ENCODE measurements around the gene CTNNA1.
"Not testable (repeated sequence)": the region's sequence is repeated elsewhere in the genome, so short reads cannot be mapped to it uniquely, and the experiment has no call there.

CTNNA1 gene

DNA sequence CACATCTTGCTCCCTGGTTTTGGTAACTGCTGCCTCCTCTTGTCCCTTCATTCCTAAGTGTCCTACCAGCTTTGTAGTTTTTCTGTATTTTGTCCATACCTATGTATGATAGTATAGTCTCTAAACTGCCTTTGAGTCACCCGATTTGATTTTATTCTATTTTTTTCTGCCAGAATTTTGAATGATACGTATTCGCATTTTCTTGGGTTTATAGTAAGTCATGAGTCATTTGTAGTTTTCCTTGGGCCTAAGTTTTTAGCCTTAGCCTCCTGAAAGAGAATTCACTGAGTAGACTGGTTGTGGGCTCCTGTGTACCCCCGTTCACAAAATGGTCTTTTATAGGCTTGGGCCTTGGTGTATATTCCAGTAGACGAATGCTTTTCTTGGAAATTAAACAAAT, 62.3 kb downstream of the CTNNA1 start:
- DNase-seq: no peak

DNA sequence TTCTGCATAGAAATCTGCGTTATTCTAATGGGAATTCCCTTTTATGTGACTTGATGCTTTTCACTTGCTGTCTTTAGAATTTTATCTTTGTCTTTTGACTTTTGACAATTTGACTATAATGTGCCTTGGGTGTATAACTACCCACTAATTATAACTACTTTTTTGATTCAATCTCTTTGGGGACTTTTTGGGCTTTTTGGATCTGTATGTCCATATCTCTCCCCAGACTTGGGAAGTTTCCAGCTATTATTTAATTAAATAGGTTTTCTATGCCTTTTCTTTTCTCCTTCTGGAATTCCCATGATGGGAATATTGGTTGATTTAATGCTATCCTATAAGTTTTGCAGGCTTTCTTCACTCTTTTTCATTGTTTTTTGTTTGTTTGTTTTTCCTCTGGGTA, 64.0 kb downstream of the CTNNA1 start:
- DNase-seq: no peak

DNA sequence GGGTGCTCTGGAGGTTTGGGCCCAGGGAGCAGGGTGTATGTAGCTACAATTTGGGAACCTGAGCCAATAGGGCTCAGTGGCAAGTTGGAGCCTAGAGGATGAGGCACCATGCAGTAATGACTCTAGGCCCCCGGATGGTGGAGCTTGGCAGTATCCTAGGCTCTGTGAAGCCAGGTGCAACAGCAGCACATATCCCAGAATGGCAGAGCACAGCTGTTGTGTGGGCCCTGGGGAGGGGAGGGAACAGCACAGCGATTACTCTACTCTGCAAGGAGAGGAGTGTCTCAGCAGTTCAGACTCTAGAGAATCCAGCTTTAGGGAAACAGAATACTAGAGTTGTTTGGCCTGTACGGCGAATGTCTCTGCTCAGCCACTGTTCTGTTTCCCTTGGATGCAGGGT, 65.9 kb downstream of the CTNNA1 start:
- no peak for DNase-seq

DNA sequence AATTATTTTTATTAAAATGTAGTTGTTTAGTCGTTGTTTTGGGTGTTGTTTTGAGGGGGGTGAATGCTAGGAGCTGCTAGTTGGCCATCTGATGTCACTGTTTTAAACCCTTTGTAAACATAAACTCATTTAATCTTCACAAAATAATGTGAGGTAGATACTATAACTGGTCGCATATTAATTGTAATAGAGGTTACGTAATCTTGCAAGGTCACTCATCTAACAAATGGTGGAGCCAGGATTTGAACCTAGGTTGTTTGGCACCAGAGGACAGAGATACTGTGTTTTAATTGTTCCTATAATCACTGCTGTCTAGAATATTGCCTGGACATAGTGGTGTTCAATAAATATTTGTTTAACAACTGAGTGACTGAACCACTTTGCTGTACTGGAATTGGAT, 67.5 kb downstream of the CTNNA1 start:
- DNase-seq: no peak

DNA sequence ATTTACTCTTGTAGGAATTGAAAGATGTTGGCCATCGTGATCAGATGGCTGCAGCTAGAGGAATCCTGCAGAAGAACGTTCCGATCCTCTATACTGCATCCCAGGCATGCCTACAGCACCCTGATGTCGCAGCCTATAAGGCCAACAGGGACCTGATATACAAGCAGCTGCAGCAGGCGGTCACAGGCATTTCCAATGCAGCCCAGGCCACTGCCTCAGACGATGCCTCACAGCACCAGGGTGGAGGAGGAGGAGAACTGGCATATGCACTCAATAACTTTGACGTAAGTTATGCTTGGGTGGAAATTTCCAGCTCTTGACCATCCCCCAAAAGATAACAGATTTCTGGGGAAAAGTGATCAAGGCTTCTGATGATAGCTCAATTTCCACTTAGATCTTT, 71.3 kb downstream of the CTNNA1 start:
- DNase-seq: no peak

DNA sequence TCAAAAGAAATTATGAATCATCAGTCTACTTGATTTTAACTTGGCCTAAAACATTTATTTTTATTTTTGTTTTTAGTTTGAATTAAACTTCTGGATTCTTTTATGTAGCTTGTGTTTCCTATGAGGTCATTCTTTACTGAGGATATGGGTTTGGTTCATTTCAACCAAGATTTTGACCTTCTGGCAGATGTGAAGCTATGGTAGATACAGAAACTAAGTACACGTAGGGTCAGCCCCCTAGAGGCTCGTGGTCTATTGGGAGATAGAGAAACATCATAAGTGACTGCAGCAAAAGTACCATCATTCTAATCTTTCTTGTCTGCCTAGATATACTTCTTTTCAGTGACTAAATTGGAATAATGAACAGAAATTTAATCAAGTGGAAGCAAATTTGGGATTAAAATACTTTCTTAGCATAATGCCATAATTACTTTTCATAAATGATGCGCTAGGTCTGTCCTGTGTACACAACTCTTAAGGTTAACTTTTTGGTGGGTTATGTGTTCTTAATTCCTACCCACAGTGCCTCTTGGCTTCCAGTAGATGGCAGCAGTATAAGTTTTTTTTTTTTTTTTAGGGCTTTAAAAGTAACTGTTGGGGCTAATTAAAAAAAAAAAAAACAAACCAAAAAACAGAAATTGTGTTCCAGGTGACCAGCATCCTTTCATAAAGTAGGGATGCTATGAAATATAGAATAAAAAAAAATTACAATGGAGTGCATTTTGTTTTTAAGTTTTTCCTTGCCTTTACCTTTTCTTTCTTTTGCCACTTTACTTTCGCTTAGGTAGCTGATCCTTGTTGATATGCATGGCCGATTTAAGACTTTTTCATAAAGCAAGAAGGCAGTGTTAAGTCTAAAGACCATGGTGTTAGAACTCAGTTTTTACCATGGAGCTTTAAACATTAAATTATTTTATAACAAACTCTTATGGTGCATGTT, 72.0 kb downstream of the CTNNA1 start:
- peak in 2 of 4 experiments; percentile 28 to 46 for DNase-seq

DNA sequence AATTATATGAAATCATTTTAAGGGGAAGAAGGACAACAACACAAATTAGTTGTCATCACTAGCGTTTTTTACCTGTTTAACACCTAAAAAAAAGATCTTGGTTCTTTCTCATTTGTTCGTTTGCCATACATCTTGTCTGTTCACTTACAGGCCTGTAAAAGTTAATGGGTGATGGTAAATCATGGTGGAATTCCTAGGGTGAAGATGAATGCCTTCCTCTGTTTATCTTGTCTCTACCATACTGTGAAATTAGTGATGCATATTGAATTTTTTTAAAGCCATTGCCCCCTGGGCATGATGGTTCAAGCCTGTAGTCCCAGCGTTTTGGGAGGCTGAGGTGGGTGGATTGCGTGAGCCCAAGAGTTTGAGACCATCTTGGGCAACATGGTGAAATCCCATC, 75.3 kb downstream of the CTNNA1 start:
- DNase-seq: no peak

DNA sequence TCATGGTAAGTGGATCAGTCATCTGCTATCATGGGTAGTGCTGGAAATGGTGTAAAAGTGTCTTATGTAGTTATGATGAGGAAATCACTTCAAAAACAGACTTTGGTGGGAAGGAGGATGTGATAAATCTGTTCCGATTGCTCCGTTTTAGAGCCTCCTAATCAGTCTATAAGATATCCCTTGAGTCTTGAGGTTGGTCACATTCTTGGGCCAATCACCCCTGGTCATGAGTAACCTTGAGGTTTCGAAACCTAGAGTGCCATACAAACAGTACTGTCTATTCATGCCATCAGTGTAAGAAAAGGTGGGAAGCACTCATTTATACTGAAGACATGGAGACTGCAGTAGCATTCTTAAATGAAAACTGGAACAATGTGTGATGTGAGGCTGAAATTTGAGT, 76.1 kb downstream of the CTNNA1 start:
- DNase-seq: peak in 3 of 4 experiments; percentile 4 to 26 (median 15)

DNA sequence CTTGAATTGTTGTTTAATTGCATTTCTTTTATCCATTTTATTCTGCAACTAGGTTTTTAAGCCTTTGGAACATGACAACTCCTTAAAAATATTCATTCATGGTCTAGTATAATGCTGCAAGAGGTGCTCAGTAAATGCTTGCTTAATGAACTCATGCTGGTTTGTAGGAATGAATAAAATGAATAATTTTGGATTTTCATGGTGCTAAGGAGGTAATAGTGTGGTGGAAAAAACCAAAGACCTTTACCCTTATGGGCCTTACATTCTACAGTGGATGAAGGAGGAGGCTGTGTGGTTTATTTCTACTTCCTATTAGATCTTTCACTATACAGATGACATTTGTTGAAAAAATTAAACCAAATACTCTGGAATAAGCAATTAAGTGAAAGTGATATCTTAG, 78.5 kb downstream of the CTNNA1 start:
- no peak for DNase-seq

DNA sequence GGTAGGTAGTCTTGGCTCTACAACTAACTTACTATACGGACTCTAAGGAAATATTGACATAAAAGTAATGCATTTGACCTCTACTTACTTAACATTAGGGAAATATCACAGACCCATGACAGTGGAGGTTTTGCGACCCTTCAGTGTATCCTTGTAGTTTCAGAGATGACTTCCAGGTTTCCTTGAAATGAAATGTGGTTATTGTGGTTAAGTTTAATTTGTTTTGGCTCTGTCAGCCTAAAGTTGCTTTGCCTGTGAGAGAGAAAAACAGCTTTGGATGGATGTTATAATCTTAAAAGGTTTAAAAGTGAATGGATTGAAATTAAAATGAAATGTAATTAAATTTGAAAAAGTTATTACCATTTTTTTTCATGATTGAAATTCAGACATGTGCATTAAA, 79.0 kb downstream of the CTNNA1 start:
- DNase-seq: no peak

DNA sequence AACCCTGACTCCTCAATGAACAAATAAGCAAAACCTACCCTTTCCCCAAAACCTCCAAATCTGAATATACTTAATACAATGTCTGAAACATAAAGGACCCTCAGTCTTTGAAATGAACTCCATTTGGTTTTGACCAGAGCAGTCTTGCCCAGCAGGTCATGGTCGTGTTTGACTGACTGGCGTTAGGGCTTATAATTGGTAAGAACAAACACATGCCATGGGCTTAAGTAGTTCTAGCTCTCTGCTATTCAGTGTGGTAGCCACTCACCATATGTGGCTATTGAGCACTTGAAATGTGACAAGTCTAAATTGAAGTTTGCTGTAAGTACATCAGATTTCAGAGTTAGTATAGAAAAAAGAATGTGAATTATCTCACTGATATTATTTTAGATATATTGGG, 79.9 kb downstream of the CTNNA1 start:
- DNase-seq: no peak

DNA sequence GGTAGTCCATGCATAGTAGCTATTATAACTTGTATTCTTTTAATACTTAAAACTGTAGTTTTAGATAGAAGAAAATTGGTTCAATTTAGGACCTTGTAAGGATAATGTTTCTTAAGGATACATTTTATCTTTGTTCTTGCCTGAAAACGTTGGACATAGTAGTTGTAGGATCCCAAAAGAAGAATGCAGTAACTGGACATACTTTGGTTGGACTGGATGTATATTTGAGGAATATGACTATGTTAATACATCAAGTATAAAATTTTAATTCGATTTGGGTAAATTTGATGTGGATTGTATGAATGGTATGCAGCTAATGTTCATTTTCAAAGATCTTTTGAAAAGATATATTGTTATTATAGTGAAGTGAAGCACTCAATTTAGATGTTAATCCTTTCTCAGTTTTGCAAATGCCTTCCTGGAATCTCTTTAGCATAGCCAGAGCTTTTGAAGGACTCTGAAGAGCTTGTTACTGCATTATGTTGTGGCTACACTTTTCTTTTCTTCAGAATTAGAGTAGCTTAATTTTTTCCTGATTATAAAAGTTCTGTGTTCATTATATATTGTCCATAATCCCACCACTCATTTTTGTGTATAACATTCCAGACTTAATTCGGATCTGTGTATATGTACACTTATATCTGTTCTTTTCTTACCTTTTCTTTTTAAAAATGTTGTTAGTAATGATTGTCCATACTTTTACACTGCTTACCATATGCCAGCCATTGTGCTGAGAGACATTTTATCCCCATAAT, 80.7 kb downstream of the CTNNA1 start:
- DNase-seq: no peak

DNA sequence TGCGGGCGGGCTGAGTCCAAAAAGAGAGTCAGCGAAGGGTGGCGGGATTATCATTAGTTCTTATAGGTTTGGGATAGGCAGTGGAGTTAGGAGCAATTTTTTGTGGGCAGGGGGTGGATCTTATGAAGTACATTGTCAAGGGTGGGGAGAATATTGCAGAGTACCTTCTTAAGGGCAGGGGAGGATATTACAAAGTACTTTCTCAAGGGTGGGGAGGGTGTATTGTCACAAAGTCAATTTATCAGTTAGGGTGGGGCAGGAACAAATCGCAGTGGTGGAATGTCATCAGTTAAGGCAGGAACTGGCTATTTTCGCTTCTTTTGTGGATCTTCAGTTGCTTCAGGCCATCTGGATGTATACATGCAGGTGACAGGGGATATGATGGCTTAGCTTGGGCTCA, 81.6 kb downstream of the CTNNA1 start:
- not testable (repeated sequence) for DNase-seq

DNA sequence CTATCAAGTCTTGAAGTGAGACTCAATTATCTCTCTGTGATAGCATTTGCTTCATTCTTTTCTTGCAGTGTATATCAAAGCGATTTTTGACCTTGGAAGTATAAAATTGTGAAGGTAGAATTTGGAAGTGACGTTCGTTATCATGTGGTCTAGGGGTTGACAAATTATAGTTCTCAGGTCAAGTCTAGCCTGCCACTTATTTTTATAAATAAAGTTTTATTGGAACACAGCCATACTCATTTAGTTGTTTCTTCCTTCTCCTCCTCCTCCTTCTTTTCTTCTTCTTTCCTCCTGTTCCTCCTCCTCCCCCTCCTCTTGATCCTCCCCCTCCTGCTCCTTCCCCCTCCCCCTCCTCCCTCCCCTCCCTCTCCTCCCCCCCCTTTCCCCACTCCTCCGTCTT, 83.9 kb downstream of the CTNNA1 start:
- DNase-seq: no peak

DNA sequence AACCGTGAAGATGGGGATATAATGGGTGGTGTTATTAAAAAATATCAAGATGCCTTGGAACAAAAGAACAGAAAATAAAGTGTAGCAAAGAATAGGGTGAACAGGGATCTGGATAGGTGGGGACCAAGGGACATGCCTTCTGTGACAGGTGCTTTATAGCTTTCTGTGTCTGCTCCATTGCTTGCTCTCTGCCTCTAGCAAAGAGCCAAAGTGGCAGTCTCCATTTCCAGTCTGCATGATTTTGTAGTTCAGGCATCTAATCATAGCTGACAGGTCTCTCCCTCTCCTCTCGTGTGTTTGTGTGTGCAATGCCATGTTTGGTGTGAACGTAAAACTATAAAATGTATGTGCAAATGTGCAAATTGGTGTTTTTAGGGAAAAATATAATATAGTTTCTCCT, 86.9 kb downstream of the CTNNA1 start:
- no peak for DNase-seq

DNA sequence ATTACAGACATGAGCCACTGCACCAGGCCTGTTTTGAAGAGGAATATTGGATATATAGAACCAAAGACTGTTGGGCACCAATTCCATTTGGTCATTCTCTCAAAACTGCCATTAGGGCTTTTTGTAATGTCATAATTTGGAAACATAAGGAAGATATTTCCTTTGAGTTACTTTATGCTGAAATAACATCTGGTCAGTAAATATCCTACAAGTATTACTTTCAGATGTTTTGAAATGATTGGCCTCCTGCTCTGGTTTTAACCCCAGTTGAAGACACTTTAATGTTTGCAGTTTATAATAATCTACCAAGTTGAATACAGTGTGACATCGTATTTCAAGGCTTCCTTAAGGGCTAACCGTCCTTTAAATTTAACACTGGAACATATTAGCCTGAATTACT, 88.3 kb downstream of the CTNNA1 start:
- DNase-seq: no peak

DNA sequence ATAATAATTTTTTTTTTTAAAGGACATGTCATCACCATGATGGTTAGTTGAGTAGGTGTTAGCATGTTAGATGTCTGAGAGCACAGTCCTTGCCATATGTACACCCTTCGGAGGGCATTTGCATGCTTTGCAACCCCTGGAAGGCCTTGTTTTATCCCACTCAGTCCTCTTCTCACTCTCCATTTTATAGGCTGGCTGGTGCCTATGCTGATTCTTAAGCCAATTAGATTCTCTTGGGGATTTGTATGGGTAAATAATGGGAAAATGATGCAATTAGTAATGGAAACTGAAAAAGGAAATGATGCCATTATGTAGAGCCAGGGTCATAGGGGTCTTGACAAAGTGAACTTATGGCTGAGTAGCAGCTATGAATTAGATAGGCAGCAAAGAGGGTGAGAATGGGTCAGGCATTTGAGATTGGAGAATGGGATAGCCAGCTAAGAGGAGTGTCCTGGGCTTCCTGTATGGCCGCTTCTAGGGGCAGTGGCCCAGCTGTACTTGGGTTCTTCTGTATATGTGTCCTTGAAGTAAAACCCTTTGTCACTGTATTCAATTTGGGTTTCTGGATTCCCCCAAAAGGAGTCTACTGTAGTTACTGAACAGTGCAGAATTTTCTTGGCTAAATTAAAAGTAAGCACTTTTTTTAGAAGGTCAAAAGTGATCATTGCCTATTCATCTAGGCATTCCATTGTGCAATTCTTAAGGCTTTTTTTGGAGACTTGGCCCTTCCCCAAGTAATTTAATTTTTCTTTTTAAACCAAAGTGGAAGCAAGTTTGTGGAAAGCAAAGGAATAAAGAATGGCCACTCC, 90.3 kb downstream of the CTNNA1 start:
- DNase-seq: no peak

DNA sequence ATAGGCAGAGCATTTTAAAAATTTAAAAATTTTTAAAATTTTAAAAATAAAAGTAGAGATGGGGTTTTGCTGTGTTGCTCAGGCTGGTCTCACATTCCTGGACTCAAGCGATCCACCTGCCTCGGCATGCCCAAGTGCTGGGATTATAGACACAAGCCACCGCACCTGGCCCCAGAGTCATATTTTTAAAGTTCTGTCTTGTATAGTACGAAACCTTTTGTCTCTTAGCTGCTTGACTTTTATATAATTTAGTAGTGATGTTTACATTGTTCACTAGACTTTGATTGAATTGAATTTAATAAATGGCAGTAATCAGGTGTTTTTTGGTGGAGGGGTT, 90.9 kb downstream of the CTNNA1 start:
- no peak for DNase-seq

DNA sequence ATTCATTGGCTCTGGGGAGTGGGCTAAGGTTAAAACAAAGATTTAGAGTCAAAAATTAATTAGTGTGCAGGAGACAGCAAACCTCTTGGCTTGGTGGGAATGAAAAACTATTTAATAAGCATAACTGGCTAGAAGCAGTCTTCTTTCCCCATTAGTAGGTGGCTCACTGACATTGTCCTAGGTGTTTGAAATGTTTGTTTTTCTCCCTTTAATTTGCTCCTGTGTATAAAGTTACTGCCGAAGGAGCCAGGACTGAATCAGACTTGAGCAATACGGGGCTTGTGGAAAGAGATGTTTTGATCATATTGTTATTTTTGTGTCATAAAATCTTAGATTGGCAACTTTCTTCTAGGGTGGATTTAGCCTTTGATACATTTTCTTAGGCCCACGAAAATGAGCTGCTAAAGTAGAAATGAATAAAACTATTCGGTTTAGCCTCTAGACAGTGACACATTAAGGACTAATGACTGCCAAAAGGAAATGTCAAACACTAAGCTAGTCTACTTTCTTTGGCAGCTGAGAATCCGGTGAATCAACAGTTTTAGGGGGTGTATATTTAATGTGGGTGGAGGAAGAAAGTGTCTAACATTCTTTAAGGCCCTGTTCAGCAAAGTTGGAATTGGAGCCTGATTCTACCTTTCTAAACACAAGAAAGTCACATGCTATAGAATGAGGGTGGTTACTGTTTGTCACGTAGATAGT, 91.7 kb downstream of the CTNNA1 start:
- no peak for DNase-seq

DNA sequence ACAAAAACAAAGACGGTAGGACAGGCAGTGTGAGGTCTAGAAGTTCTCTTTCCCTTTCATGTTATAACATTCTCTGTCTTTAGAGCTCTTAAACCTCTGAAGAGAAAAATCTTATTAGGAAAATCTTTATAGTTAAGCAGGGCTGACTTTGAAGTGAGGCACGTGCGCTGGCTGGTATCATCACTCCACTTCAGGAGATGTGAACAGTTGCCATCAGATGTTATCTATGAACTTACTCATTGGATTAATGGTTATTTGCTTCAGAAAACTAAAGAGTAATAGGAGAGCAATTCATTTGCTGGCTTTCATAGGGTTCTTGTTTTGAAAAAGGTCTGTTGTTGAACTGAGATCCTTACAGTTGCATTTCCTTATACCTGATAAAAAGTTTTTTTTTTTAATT, 96.2 kb downstream of the CTNNA1 start:
- DNase-seq: no peak

DNA sequence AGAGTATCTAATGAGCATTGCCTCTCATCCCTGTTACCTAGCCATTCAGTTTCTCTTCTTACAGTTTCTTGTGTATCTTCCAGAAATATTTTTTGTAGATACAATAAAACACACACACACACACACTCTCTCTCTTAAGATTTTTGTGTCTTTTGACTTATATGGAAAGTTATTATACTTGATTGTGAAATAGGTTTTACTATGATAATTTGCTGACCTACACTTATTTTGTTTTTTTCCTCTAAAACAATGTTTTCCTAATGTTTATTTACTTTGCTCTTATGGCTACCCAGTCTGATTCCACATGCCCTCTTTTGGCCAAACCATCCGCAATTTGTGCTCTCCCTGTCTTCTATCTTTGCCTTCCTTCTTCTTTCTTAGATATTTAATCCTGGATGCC, 96.7 kb downstream of the CTNNA1 start:
- no peak for DNase-seq

DNA sequence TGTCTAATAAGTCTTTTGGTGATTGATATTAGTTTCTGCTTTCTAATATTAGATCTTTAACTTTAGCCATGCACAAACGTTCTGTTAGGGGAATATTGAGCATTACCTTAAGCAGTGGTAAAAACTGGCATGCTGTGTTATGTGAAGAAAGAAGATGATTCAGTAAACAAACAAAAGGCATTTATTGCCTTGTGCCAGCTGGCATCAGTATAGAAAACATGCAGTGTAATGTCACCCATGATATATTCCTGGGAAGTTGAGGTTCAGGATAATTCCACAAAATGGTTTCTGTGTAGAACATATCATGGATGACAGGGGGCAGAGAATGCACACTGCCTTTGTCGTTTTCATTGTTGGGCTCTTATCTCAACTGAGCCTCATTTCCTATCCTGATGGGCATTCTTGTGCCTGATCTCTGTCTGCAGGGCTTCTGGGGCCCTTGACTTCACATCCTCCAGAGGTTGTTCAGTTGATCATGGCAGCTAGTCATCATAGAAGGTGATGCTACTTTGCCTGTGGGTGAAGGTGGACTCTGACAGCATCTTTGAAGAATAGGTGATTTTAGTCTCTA, 97.7 kb downstream of the CTNNA1 start:
- no peak for DNase-seq

Measured in suppressor macrophage (primary cell).